ENCODE data around the gene B3GALT6.

The B3GALT6 gene

DNA sequence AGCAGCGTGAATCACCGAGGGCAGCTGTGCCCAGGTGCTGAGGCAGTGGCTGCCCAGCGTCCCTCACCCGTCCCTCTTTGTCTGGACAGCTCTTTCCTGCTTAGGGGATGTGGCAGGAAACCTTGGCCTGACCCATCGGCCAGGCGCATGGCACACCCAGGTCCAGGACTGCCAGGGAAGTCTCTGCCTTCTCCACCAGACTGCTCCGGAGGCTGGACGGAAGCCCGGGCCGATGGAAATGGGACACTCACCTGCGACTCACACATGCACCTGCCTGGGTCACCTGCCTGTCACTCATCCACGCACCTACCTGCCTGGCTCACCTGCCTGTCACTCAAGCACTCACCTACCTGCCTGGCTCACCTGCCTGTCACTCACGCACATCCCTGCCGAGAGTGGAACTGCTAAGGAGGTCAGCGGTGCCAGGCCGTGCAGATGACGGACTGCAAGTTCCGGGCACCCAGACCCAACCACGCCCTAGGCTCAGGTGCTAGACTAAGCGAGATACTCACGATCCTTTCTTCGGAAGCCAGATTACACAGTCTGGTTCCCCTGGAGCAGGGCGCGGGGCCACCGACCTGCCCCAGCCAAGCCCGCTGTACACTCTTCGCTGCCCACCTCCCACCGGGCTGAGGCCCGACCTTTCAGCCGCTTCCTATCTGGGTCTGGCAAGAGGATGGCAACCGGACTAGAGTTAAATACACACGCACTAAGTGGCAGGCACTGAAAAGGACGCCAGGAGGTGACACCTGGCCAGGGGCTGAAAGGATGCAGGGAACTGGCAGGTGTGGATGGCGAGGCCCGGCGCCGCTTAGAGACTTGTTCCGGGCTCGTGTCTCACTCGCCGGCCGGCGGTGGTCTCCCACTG is 40.5 kb downstream of the B3GALT6 start:
- peak overlapping the region; percentile 66 for H3K27ac ChIP-seq (ENCODE audit: poor library complexity, severe bottlenecking)
- H3K4me1 ChIP-seq (ENCODE audit: insufficient read depth, poor library complexity, severe bottlenecking), result peaks cover 8% of the 10 kb centered on the region

GRCh38 chr1:1273209-1273511 is 41.1 kb downstream of the B3GALT6 start:
- Histone ChIP-seq H3K27ac (ENCODE audit: poor library complexity, severe bottlenecking) (peak overlapping the region; percentile 66), H3K4me1 (ENCODE audit: insufficient read depth, poor library complexity, severe bottlenecking) (peaks cover 8% of the 10 kb centered on the region), H3K36me3 (ENCODE audit: low read depth) (peaks cover 19% of the 10 kb centered on the region), H3K4me3 (ENCODE audit: severe bottlenecking) (peak overlapping the region; percentile 95), H3K27me3 (ENCODE audit: insufficient read depth, poor library complexity, severe bottlenecking) (no peaks in the 10 kb centered on the region), H3K9me3 (ENCODE audit: severe bottlenecking) (no peaks in the 10 kb centered on the region)
- no peak for ATAC-seq (ENCODE audit: low read depth)
- DNase-seq (ENCODE audit: low spot score), result no peak
- no peak for TF ChIP-seq CTCF (IDR thresholded peaks at IDR 0.05; ENCODE audit: poor library complexity, severe bottlenecking)

More for the DNA sequence above, 40.5 kb downstream of the B3GALT6 start:
- no peaks in the 10 kb centered on the region for H3K9me3 ChIP-seq (ENCODE audit: severe bottlenecking)
- ATAC-seq (ENCODE audit: low read depth), result peak; percentile 33
- peak overlapping the region; percentile 95 for H3K4me3 ChIP-seq (ENCODE audit: severe bottlenecking)
- no peaks in the 10 kb centered on the region for H3K27me3 ChIP-seq (ENCODE audit: insufficient read depth, poor library complexity, severe bottlenecking)
- DNase-seq (ENCODE audit: low spot score), result no peak
- TF ChIP-seq CTCF (IDR thresholded peaks at IDR 0.05; ENCODE audit: poor library complexity, severe bottlenecking), result no peak
- H3K36me3 ChIP-seq (ENCODE audit: low read depth), result peaks cover 25% of the 10 kb centered on the region

- ATAC-seq (ENCODE audit: low read depth) (peak; percentile 86), DNase-seq (ENCODE audit: low spot score) (peak; percentile 92)
- H3K9me3 ChIP-seq (ENCODE audit: severe bottlenecking), result no peaks in the 10 kb centered on the region
- peaks cover 8% of the 10 kb centered on the region for H3K4me1 ChIP-seq (ENCODE audit: insufficient read depth, poor library complexity, severe bottlenecking)
- H3K27ac ChIP-seq (ENCODE audit: poor library complexity, severe bottlenecking), result peak within 1 kb of the TSS; percentile 66
- peak within 1 kb of the TSS; percentile 95 for H3K4me3 ChIP-seq (ENCODE audit: severe bottlenecking)
- H3K27me3 ChIP-seq (ENCODE audit: insufficient read depth, poor library complexity, severe bottlenecking), result no peaks in the 10 kb centered on the region
- H3K36me3 ChIP-seq (ENCODE audit: low read depth), result peaks cover 16% of the 10 kb centered on the region
- no peak for TF ChIP-seq CTCF (IDR thresholded peaks at IDR 0.05; ENCODE audit: poor library complexity, severe bottlenecking)
Measured at GRCh38 chr1:1273512-1274298, 41.7 kb downstream of the B3GALT6 start, which contains the start of gene UBE2J2. TSS of gene UBE2J2 (minus strand) at chr1:1273854. CDS start at chr1:1267992, 5,862 bp downstream.

DNA sequence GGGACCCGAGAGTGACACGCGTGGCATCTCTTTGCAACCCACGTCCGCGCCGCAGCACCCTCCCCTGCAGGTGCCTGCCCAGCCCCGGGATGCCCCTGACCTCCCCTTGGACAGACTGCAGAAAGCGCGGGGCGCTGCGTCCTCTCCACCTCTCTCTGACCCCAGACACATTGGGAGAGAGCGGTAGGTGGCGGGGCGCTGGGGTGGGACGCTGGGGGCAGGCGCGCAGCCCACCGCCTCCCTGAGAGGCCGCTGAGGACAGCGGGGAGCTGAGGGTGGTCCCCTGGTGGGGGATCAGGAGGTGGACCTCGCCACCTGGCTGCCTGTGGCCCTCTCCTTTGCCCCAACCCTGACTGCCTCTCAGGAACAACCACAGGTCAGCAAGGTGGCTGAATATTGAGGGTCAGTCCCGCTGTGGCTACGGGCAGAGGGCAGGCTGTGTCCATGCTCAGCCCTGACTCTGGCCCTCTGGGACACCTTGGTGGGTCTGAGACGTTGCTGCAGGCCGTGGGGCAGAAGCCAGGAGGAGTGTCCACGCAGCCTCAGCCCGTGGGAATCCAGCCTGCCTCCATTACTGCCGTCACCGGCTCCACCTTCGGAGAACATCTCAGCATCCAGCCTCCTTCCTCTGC is 42.4 kb downstream of the B3GALT6 start:
- Histone ChIP-seq H3K36me3 (ENCODE audit: low read depth) (peaks cover 16% of the 10 kb centered on the region), H3K9me3 (ENCODE audit: severe bottlenecking) (no peaks in the 10 kb centered on the region), H3K4me3 (ENCODE audit: severe bottlenecking) (peak overlapping the region; percentile 95), H3K27me3 (ENCODE audit: insufficient read depth, poor library complexity, severe bottlenecking) (no peaks in the 10 kb centered on the region), H3K27ac (ENCODE audit: poor library complexity, severe bottlenecking) (peak overlapping the region; percentile 66), H3K4me1 (ENCODE audit: insufficient read depth, poor library complexity, severe bottlenecking) (peaks cover 8% of the 10 kb centered on the region)
- ATAC-seq (ENCODE audit: low read depth), result peak; percentile 10
- peak; percentile 55 for DNase-seq (ENCODE audit: low spot score)
- no peak for TF ChIP-seq CTCF (IDR thresholded peaks at IDR 0.05; ENCODE audit: poor library complexity, severe bottlenecking)

Measured in RWPE2 (cell line).